GM18907 (cell line): Measurements from ENCODE around the gene TEX44.

ENCODE experiments used
- ATAC-seq: cut with Tn5 transposase; IDR thresholded peaks from one replicate; pipeline ENCODE4 v1.9.1; 2021; ENCODE audit warnings: mild to moderate bottlenecking, moderate library complexity; ENCODE audit not compliant: unreplicated experiment

TEX44 gene

DNA sequence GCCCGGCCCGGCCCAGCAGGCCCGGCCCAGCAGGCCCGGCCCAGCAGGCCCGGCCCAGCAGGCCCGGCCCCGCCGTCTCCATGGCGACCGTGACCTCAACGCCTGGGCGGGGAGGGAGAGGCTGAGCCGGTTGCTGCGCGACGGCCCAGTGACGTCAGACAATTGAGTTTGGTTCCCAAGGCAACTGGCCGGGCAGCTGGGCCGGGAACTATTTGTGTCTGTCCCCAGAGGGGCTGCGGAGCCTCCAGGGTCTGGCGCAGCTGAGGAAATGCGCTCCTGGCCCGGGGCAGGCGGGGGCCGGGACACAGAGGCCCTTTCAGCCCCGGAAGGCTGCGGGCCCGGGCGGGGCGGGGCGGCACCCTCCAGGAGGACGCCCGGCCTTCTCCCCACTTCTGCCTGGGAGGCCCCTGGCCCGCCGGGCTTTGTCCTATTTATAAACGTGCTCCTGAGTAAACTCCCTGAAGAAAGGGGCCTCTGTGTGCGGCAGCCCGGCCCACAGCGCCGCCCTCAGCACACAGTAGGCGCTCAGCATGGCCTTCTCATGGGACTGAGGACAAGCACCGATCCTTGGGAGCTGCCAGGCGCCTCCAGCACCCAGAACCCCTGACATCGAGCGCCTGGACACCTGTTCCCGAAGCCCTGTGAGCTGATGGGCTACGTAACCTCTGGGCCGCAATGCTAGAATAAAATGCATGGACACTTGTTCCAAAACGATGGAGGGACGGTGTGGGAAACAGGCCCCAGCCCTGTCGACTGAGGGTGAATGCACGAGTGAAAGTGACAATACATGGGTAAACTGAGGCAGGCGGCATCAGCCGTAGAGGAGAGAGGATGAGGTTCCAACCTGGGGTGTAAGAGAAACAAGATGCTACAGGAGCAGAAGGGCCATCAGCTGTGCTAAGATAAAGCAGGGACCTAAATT is 12.3 kb downstream of the TEX44 start:
- ATAC-seq = peak; percentile 87

DNA sequence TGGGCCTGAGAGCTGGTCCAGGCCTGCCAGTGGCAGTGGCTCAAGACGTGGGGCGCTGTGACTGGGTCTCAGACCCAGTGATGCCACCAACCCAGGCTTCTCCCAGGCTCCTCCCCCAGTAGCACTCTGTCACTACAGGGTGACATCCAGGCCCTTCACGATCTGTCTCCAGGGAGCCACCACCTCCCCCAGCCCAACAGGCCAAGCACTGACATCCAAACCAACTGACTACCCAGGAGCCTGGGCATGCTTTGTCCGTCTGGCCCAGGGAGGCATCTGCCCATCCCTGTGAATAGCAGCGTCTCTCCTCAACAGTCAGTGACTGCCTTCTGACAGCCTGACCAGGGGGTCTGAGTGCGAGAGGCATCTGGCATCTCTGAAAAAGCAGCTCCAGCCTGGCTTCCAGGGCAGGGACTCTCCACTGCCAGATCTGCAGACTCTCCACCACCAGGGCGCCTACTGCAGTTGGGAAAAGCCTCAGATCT is 13.0 kb downstream of the TEX44 start:
- ATAC-seq = no peak

DNA sequence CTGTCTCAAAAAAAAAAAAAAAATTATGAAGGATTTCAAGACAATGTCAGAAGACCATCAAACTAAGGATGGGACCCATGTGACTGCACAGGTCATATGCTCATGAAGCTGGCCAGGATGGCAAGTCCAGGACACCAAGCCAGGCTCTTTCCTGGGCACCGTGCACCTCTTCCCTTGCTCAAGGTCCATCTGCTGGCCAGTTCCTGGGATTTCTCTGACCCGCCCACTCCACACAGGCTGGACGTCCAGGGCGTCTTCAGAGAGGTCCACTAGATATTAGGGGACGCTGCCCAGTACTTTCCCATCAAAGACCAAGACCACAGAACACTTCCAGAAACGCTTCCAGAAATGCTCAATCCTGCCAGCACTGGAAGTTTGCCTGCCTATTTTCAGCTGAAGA is 14.3 kb downstream of the TEX44 start:
- no peak for ATAC-seq

DNA sequence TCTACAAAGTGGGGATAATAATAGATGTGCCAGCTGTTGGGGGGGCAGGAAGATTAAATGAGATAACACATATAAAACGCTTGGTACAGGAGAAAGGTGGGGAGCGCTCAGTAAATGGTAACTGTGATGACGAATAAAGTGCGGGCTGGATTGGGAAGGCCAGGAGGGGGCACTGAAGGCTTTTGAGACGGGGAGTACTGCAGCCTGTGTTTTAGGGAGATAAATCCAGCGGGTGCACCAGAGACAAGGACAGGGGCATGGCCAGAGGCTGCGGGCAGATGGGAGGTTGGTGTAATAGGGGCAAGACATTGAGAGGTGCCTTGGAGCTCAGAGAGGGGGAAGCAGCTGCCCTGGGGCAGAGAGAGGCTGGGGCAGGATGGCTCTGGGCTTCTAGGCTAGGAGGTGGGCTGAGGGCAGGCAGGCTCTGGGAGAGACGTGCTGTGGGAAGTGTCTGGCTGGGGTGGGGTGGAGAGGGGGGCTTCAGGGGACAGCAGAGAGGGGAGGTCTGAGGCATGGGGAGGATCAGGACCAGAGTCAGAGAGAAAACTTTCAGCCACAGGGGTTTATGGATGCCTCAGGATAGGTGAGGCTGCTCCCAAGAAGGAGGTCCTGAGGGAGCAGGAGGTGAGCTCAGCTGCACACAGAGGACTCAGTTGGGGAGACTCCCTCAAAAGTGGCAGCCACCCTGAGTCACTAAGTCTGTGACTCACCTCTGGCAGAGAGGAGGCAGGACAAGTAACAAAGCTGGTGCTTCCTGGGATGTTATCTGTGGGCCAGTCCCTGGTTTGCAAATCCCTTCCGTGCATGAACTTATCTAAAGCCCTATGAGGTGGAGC is 18.8 kb downstream of the TEX44 start:
- no peak for ATAC-seq

DNA sequence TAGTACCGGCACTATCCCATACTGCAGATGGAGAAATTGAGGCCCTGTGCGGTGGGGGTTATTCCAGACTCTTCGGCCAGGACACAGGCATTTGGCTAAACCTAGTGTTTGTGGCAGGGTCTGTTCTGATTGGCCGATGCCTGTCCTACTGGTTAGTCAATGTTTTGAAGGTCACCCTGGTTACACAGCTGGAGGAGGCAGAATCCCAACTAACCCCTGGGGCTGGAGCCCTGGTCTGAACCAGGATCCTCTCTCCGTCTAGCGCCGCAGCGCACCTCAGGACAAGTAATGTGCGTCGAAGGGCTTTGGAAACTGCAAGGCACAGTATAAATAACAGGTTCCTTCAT is 19.4 kb downstream of the TEX44 start:
- no peak for ATAC-seq

DNA sequence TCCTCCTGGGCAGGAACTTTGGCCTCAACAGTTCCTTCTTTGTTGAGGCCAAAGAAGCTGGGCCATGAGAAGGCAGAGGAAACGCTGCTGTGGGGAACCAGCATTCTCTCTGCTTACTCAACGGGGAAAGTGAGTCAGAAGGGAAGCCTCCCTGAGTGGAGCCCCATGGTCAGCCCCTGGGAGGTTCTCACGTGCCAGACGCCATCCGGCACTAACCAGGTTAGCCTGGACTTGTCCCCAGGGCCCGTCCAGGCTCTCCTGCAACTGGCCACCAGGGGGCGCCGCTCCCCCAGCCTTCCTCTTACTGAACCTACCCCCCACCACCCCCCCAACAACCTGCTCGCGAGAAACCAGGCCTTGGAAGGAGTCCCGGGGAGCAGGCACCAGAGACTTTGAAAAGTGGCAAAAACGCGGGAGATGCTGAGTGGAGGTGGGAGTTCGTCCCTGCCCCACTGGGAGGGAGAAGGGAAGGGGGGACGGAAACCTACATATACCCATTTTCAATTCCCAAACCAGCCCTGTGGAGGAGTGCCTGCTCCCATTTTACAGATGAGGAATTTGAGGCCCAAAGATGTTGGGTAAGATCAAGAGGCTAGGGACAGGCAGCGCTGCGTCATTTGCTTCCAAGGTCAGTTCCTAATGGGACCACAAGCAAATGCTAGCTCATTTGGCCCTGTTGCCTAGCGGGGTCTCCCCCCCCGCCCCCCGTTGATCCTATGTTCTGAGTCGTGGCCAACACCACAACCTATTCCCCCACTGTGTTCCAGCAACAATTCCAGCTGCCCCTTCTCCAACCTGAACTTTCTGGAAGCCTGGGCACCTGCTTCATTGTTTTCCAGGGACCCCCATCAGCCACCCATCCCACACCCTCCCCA is 20.0 kb downstream of the TEX44 start:
- peak; percentile 39 for ATAC-seq

DNA sequence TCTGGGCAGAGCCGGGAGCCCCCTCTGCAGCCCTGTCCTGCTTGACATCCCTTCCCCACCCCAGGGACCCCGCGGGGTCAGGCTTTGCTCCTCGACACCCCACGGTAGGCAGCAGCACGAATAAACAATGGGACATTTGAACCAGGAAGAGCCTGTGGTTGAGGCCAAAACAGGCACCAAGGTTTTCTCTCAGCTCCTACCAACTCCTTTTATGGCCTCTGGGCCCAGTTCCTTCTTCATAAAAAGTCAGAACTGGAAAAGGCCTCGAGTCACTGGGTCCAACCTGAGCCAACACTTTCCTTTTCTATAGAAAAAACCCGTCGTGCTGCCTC is 20.6 kb downstream of the TEX44 start:
- no peak for ATAC-seq

DNA sequence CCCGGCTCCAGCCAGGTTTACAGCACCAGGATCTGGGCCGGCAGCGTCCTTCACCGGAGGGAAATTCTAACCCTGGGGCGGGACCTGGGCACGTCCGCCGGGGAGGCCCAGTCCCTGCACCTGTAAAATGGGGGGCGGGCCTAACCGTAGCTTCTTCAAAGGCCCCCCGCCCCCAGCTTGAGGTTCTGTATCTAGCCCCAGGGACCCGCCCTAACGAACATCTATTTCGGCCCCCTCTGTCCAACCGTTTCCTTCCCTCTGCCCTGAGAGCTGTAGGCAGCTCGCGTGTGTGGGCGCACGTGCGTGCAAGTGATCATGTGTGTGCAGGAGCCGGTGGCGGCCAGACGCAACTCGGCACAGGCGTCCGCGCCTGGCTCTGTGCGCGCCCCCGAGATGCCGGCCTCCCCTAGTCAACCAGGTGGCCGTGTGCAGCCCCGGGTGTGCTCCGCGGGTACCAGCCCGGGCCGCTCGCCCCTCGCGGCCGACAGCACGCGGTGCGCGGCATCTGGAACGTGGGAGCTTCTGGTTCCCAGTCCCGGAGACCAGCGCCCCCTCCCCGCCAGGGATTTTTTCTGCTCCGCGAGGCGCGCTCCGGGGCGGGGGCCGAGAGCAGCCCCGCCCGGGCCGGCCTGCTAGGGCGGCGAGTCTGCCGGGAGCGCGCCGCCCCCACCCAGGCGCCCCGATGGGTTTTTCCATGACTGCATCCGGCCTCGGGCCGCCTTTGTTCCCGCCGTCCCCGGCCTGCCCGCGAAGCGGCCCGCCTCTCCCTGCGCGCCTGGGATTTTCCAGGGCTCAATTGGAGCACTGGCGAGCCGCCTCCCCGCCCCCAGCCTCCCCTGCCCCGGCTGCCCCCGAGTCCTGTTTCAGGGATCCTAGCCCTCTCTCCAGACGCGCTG is 21.2 kb downstream of the TEX44 start:
- ATAC-seq = peak; percentile 75

DNA sequence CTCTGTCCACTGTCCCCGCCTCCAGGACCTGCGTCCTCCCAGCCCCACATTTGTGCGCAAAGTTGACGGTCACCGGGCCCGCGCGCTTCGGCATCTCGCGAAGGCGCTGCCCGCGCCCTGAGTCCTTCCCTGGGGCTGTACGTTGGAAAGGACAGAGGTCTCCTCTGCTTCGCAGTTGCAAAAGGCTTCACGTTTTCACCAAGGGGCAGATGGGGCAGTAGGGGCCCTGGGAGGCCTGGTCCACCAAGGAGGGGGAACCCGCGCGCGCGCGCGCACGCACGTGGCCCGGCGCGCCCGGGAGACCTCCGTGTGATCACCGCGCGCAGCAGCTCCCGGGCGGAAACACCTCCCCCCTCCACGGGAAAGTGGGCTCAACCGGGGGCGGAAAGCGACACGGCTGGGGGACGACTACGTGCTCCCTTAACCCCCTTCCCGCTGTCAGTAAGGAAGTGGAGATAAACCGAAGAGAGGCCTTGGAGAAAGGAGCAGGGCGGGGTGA is 21.9 kb downstream of the TEX44 start:
- ATAC-seq = peak; percentile 0

DNA sequence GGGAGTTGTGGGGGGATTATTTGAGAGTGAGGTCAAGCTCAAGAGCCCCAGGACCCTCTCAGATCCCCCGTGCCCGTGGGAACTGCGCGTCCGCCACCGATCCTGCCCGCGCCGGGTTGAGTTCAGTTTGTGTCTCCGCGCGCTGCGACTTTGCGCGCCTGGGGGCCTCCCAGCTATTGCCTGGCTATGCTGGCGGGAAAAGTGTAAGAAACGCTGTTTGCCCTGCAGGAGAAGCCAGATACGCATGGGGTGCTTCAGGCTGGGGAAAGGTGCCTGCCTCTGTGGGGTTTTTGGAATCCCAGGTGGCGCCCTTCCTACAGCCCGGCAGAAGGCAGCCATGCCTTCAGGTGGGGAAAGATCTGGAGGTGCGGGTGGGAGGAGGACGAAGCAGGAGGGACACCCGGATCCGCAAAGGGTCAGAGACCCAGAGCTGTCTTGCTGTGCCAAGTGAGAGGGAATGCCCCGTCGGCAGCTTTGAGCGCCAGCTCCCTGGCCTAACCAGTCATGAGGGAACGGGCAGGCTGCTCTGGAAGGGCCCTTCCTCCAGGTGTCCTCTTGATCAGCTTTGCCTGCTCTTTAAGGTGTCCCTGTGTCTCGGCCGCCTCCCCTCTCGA is 22.5 kb downstream of the TEX44 start:
- no peak for ATAC-seq

DNA sequence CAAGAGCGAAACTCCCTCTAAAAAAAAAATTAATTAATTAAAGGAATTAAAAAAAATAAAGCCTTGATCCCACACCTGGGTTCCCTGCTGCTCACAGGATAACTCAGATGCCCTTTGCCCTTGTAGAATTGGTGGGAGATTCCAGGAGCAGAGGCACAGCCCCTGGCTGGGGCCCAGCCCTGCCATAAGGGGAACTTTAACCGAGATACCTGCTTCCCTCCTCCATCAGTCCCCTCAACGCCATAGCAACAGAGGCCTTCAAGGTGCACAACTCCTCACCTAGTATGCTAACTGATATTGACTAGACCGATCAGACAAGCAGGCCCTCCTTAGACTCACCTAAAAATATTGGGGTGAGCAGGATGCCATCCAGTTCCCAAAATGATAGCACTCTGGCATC is 23.6 kb downstream of the TEX44 start:
- ATAC-seq = no peak

DNA sequence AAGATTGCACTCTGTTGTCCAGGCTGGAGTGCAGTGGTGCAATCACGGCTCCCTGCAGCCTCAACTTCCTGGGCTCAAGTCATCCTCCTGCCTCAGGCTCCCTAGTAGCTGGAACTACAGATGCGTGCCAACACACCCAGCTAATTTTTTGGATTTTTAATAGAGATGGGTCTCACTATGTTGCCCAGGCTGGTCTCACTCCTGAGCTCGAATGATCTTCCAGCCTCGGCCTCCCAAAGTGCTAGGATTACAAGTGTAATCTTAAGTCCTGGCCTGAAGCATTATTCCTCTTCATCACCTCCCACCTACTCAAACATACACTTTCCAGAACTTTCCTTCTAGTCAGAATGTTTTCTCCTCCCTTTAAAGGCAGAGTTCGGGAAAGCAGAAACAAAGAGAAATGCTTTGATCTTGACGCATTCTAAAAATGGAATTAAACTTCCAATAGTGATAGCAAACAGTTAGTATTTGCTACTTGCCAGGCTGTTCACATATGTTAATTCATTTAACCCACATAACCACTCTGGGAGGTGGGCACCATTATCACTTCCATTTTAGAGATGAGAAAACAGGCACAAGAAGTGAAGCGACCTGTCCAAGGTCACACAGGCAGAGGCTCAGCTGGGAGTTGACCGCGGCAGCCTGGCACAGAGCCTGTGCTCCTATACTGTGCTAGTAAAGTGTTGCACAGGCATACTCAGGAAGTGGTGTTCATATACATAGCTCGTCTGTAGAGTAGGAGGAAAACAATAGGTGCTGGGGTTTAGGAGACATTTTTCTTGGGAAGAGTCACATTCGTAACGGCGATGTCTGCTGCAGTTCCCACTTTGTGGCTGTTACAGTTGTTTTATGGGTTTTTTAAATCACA is 24.6 kb downstream of the TEX44 start:
- ATAC-seq = no peak

DNA sequence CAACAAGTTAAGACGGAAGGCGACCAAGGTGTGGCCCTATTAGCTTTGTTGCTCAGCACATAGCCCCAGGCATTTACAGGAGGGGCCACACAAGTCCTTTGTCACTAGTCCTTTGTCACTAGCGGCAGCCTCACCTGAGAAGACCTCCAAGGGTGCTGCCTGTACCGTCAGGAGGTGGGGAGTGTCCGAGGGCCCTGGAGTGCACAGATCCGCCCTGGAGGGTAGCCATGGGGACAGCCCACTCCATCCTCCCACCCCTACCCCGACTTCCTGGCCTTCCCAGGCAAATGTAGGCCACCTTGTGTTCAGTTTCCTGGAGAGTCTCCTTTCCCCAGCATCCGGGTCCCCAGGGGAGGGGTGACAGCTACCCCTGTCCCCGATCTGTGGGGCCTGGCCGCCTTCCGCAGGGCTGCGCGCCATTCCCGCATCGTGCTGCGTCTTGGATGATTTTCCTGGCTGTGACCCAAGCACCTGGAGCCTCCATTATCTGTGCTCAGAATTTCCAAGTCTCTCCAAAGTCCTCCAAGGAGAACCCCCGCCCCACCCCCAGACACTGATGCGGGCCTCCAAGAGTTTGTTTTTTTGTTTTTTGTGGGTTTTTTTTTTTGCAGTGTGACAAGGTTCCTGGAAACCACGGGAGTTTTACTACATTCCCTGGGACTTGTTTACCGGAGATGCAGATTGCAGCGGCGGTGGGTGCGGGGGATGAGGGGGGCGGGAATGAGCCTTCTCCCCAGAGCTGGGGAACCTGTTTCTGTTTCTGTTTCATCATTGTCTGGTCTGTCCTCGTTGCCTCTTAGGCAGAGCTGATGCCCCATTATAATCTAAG is 28.6 kb downstream of the TEX44 start:
- ATAC-seq = no peak

DNA sequence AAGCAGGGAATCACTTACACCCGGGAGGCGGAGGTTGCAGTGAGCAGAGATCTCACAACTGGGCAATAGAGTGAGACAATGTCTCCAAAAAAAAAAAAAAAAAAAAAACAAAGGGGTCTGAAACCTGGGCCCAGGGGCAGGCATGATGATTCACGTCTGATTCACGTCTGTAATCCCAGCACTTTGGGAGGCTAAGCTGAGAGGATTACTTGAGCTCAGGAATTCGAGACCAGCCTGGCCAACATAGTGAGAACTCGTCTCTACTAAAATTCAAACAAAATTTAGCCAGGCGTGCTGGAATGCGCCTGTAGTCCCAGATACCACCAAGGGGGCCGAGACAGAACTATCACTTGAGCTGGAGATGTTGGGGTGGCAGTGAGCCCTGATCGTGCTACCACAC is 30.3 kb downstream of the TEX44 start:
- ATAC-seq = no peak

DNA sequence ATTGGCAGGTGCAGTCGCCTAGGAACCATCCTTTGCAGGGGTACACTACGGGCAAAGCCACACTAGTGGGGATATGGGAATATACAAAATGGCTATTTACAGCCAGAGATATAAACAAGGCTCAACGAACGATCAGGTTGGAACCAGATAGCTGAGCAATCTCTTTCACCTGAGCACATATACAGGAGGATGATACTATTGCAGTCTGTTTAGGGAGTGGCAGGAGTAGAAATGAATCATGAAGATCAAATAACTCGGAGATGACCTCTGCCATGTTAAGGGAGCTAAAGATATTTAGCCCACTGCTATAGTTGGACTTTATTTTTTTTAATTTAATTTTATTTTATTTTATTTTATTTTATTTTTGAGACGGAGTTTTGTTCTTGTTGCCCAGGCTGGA is 33.8 kb downstream of the TEX44 start:
- ATAC-seq = no peak

DNA sequence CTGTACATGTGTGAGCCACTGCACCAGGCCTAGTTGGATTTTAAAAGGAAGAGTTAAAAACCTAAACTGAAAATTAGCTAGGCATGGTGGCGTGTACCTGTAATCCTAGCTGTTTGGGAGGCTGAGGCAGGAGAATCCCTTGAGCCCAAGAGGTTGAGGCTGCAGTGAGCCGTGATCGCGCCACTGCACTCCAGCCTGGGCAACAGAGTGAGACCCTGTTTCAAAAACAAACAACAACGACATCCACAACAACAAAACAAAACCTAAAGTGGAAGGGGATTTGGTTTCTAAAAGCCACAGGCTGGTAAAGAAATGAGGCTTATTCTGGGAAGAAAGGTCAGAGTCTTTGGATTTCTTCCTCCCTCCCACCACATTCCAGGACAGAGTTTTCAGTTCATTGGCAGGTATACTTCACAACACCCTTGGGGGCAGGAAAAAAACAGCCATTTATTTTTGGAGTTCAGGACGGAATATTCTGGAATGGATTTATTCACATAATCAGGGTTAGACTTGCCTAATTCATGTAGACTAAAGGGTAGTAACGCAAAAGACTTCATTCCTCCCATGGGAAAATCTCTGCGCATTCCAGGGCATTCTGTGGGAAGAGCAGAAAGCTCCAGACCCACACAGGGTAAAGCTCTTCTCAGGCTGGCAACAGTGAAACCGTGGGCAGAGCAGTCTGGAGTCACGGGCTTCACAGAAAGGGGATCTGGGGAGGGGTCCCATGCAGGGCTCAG is 34.9 kb downstream of the TEX44 start:
- ATAC-seq = no peak

DNA sequence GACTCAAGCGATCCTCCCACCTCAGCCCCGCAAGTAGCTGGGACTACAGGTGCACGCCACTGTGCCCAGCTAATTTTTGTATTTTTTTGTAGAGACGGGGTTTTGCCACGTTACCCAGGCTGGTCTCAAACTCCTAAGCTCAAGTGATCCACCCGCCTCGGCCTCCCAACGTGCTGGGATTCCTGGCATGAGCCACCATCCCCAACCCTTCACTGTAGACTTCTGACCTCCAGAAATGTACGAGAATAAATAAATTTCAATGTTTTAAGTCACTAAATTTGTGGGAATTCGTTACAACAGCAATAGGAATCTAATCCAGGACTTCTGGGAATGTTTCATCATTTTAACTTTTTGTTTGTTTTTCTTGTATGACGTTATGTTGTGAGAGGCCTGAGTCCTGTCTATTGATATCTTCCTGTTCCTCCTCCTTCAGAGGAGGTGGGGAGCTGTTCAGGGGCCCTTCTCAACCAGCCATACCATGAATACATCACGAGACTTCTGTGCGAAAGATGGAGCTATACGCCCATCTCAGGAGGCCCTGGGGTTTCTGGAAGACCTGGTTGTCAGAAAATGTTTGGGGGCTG is 40.0 kb downstream of the TEX44 start:
- ATAC-seq = no peak
